Endothelial cell of umbilical vein (primary cell): ENCODE data around the gene LOXL1. TPM values are rescaled to one million over a fixed set of nuclear protein-coding genes. Genes with fewer than 3 reads are reported as not detected.

Experiments
- BruUV-seq: library from RNA; stranded (reverse); fragments of 400-500 nt; replicated peaks from 2 replicates; lab custom pipeline; 2021; lab: Mats Ljungman, UMichigan
- CTCF ChIA-PET: fragments of 300-600, 350-600 bp; sonication (Branson Sonifier 250); formaldehyde crosslinking; loops from one replicate; lab custom pipeline; 2021; ENCODE audit warnings: antibody characterized with exemption, inconsistent platforms; lab: Charles Lee
- POLR2A ChIA-PET: fragments of 300-600, 350-600 bp; sonication (Branson Sonifier 250); formaldehyde crosslinking; loops from one replicate; lab custom pipeline; 2021; ENCODE audit warnings: antibody characterized with exemption, inconsistent platforms; lab: Charles Lee
- DNase-seq: peaks from one replicate; pipeline ENCODE4 v3.0.0-alpha.2; 2011; ENCODE audit warnings: low read depth, low spot score
- FAIRE-seq: peaks from 2 replicates; lab custom pipeline; 2011; peaks lifted over from hg19 to GRCh38; lab: Jason Lieb, UNC
- H2AFZ ChIP-seq: 2 replicates; pipeline ENCODE4 v1.6.0; 2012; ENCODE audit warnings: low read depth, low read length, control low read depth, inconsistent platforms
- H3K27ac ChIP-seq: 2 replicates; pipeline ENCODE4 v1.5.1; 2011; ENCODE audit warnings: low read depth, mild to moderate bottlenecking, control low read depth, low read length, moderate library complexity; ENCODE audit not compliant: insufficient read depth
- H3K27me3 ChIP-seq, 2 experiments: 2 replicates each; pipeline versions ENCODE4 v1.6.0 to v1.6.1; 2011; ENCODE audit warnings: low read length in 2 of 2, mixed read lengths in 1 of 2; ENCODE audit not compliant: control insufficient read depth in 2 of 2, insufficient read depth in 2 of 2
- H3K36me3 ChIP-seq, 2 experiments: 2 replicates in 1 of 2; 3 replicates in 1 of 2; pipeline ENCODE4 v1.5.1; 2011; ENCODE audit warnings: low read length in 2 of 2, mild to moderate bottlenecking in 1 of 2, moderate library complexity in 1 of 2; ENCODE audit not compliant: control insufficient read depth in 2 of 2, insufficient read depth in 2 of 2; ENCODE audit errors: extremely low read depth in 1 of 2
- H3K4me1 ChIP-seq: 3 replicates; pipeline ENCODE4 v1.5.1; 2011; ENCODE audit warnings: mild to moderate bottlenecking, low read length; ENCODE audit not compliant: control insufficient read depth, insufficient read depth; ENCODE audit errors: extremely low read depth
- H3K4me2 ChIP-seq: 2 replicates; pipeline ENCODE4 v1.6.1; 2011; ENCODE audit warnings: low read length, control low read depth, mixed read lengths; ENCODE audit not compliant: insufficient read depth
- H3K4me3 ChIP-seq, 3 experiments: fragments of 200-600 bp in 1 of 3; sonication (generic), shearing (Covaris generic) in 1 of 3; replicated peaks in 1 of 3; 2 replicates each; pipeline ENCODE4 v1.5.1; 2011 to 2016; ENCODE audit warnings: control low read depth in 3 of 3, low read length in 3 of 3, mild to moderate bottlenecking in 2 of 3, inconsistent platforms in 1 of 3, low read depth in 1 of 3, moderate library complexity in 1 of 3; ENCODE audit not compliant: insufficient read depth in 1 of 3
- H3K79me2 ChIP-seq: 2 replicates; pipeline ENCODE4 v1.6.0; 2012; ENCODE audit warnings: low read length, inconsistent platforms; ENCODE audit not compliant: control insufficient read depth, insufficient read depth
- H3K9ac ChIP-seq: replicated peaks from 2 replicates; pipeline ENCODE3; 2011; ENCODE audit warnings: low read length, control low read depth; ENCODE audit not compliant: insufficient read depth; ENCODE audit errors: extremely low read depth
- H3K9me1 ChIP-seq: replicated peaks from 3 replicates; pipeline ENCODE4 v1.6.0; 2011; ENCODE audit warnings: mild to moderate bottlenecking, low read length; ENCODE audit not compliant: control insufficient read depth, insufficient read depth; ENCODE audit errors: extremely low read depth
- H3K9me3 ChIP-seq: replicated peaks from 2 replicates; pipeline ENCODE4 v1.5.1; 2012; ENCODE audit warnings: low read length, inconsistent platforms; ENCODE audit not compliant: control insufficient read depth, insufficient read depth
- H4K20me1 ChIP-seq: replicated peaks from 2 replicates; pipeline ENCODE3; 2011; ENCODE audit warnings: mild to moderate bottlenecking, low read length; ENCODE audit not compliant: control insufficient read depth, insufficient read depth; ENCODE audit errors: extremely low read depth
- EZH2 ChIP-seq: IDR thresholded peaks from 2 replicates; pipeline ENCODE4 v1.6.1; 2012; ENCODE audit warnings: borderline replicate concordance, low read depth, mild to moderate bottlenecking, moderate library complexity, low read length, inconsistent platforms; ENCODE audit not compliant: severe bottlenecking
- FOS ChIP-seq: IDR thresholded peaks from 2 replicates; pipeline ENCODE4 v1.6.1; 2011; ENCODE audit warnings: mild to moderate bottlenecking, low read length, moderate library complexity, borderline replicate concordance; ENCODE audit not compliant: insufficient read depth
- GATA2 ChIP-seq: IDR thresholded peaks from 2 replicates; pipeline ENCODE4 v1.7.0; 2011; ENCODE audit warnings: low read depth, mild to moderate bottlenecking, moderate library complexity, mixed read lengths, low read length; ENCODE audit not compliant: insufficient read length, insufficient read depth
- JUN ChIP-seq: IDR thresholded peaks from 2 replicates; pipeline ENCODE4 v1.6.1; 2011; ENCODE audit warnings: borderline replicate concordance, low read depth; ENCODE audit not compliant: insufficient read length, insufficient read depth
- MYC ChIP-seq: IDR thresholded peaks from one replicate; pipeline ENCODE4 v1.6.1; 2011; ENCODE audit warnings: mild to moderate bottlenecking, low read depth, low read length
- POLR2A ChIP-seq: IDR thresholded peaks from 2 replicates; pipeline ENCODE4 v1.6.1; 2012; ENCODE audit warnings: low read depth, mild to moderate bottlenecking, control low read depth, low read length
- POLR2AphosphoS5 ChIP-seq: IDR thresholded peaks from 2 replicates; pipeline ENCODE4 v1.6.1; 2012; ENCODE audit warnings: low read depth, mild to moderate bottlenecking, control low read depth, low read length, moderate library complexity; ENCODE audit not compliant: insufficient read depth
- dilution Hi-C: fragments of 300-500 bp; cut with MboI; formaldehyde crosslinking; loops from one replicate; pipeline ENCODE4 v1.15.0; 2019; ENCODE audit warnings: low sequenced_read_pairs; ENCODE audit not compliant: extremely low pct_ligation_motif_present
- intact Hi-C: fragments of 100-400 bp; cut with micrococcal nuclease; formaldehyde crosslinking; loops from one replicate; pipeline ENCODE4 v1.10.0; 2022
- polyA plus RNA-seq, 4 experiments: library from polyadenylated mRNA; depleted of rRNA in 3 of 4; stranded (reverse) in 3 of 4; unstranded in 1 of 4; fragments of >200 nt; gene quantifications; 2 replicates each; pipeline versions ENCODE4 v1.2.1 to v1.2.3, GENCODE V29; 2011 to 2012; ENCODE audit warnings: missing spikeins in 1 of 4
- total RNA-seq: library from RNA; stranded (reverse); gene quantifications from 2 replicates; pipeline ENCODE4 v1.2.3, GENCODE V29; 2021
- TF ChIP-seq, protein P1 (sequence below), 2 donors: IDR thresholded peaks; 1 replicate in 1 of 2; 2 replicates in 1 of 2; pipeline ENCODE4 v1.5.1; 2011; ENCODE audit warnings: low read length in 2 of 2, mild to moderate bottlenecking in 2 of 2, moderate library complexity in 2 of 2, control low read depth in 1 of 2, inconsistent platforms in 1 of 2, low read depth in 1 of 2; ENCODE audit not compliant: insufficient read depth in 1 of 2; ENCODE audit errors: extremely low read depth in 1 of 2
- TF ChIP-seq, protein P2 (sequence below): IDR thresholded peaks from 2 replicates; pipeline ENCODE4 v1.6.1; 2011; ENCODE audit not compliant: insufficient read depth, insufficient read length

The LOXL1 gene
- total and polyA plus RNA-seq, 2 donors (not counting 3 experiments of a cell fraction or from before 2014, with no cell fraction given) = 5.2 to 14.4 TPM

DNA sequence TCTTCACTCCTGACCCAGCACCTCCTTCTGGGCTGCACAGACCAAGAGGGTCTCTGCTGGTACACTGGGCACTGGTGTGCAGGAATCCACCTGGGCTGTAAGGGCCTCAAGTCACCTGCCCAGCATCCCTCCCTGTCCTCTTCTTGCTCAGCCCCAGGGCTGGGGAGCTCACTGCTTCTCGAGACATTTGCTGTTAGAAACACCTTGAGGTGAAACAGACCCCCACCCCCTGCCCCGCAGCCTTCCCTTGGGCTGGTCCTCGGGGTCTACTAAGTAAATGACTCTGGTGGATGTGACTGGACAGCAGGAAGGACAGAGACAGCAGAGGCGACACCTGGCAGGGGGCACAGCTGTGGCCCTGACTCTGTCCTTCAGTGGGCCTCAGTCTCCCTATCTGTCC is 29.1 kb downstream of the LOXL1 start:
- intact Hi-C loops = no loop called here
- Histone ChIP-seq H3K9me3 (no peaks in the 10 kb centered on the region), H3K79me2 (no peaks in the 10 kb centered on the region), H3K36me3 (no peaks in the 10 kb centered on the region), H3K9me1 (no peaks in the 10 kb centered on the region), H3K4me1 (peaks cover 15% of the 10 kb centered on the region), H3K27ac (no peak overlapping the region), H2AFZ (no peak overlapping the region), H3K4me2 (no peak overlapping the region), H4K20me1 (no peaks in the 10 kb centered on the region), H3K27me3 (no peaks in the 10 kb centered on the region), H3K4me3 (no peak overlapping the region), H3K9ac (no peak overlapping the region)
- ChIA-PET CTCF (interaction anchor here (2.7 kb wide), 1 partner anchor 17 kb away, joined by 19 read pairs; no protein-coding TSS in a partner anchor), POLR2A (no interaction called here)
- no TSS peak for BruUV-seq
- FAIRE-seq (no peak), DNase-seq (no peak)
- dilution Hi-C loops = no loop called here
- TF ChIP-seq FOS (no peak), GATA2 (no peak), JUN (no peak), MYC (no peak), POLR2A (no peak), POLR2AphosphoS5 (no peak), EZH2 (no peak)
- TF ChIP-seq, protein P1, sequence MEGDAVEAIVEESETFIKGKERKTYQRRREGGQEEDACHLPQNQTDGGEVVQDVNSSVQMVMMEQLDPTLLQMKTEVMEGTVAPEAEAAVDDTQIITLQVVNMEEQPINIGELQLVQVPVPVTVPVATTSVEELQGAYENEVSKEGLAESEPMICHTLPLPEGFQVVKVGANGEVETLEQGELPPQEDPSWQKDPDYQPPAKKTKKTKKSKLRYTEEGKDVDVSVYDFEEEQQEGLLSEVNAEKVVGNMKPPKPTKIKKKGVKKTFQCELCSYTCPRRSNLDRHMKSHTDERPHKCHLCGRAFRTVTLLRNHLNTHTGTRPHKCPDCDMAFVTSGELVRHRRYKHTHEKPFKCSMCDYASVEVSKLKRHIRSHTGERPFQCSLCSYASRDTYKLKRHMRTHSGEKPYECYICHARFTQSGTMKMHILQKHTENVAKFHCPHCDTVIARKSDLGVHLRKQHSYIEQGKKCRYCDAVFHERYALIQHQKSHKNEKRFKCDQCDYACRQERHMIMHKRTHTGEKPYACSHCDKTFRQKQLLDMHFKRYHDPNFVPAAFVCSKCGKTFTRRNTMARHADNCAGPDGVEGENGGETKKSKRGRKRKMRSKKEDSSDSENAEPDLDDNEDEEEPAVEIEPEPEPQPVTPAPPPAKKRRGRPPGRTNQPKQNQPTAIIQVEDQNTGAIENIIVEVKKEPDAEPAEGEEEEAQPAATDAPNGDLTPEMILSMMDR (IDR thresholded peaks at IDR 0.05; ENCODE audit: extremely low read depth in 1 of 2, insufficient read depth in 1 of 2, low read depth in 1 of 2, low read length in 2 of 2) = no peak
- TF ChIP-seq, protein P2, sequence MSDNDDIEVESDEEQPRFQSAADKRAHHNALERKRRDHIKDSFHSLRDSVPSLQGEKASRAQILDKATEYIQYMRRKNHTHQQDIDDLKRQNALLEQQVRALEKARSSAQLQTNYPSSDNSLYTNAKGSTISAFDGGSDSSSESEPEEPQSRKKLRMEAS = no peak
